Endodermal cell (in vitro differentiated cells): Measurements from ENCODE around the gene DPYSL4. TPM values are rescaled to one million over a fixed set of nuclear protein-coding genes. Genes with fewer than 3 reads are reported as not detected.

Experiments used
- DNase-seq: peaks from one replicate; pipeline ENCODE4 v3.0.0-alpha.2; 2017
- H3K27ac ChIP-seq: 2 replicates; pipeline ENCODE4 v1.5.1; 2013; ENCODE audit warnings: mild to moderate bottlenecking, low read depth, low read length, moderate library complexity
- H3K27me3 ChIP-seq: 2 replicates; pipeline ENCODE4 v1.6.1; 2013; ENCODE audit warnings: mild to moderate bottlenecking, low read length, moderate library complexity; ENCODE audit not compliant: insufficient read depth, control insufficient read depth, poor library complexity, severe bottlenecking
- H3K36me3 ChIP-seq: 2 replicates; pipeline ENCODE4 v1.7.0; 2013; ENCODE audit warnings: mild to moderate bottlenecking, low read length, moderate library complexity; ENCODE audit not compliant: control insufficient read depth, insufficient read depth
- H3K4me1 ChIP-seq: one replicate; pipeline ENCODE4 v1.7.0; 2013; ENCODE audit warnings: low read length; ENCODE audit not compliant: control insufficient read depth, insufficient read depth
- H3K4me3 ChIP-seq: 2 replicates; pipeline ENCODE4 v1.5.1; 2013; ENCODE audit warnings: mild to moderate bottlenecking, low read length, moderate library complexity
- H3K9ac ChIP-seq: 2 replicates; pipeline ENCODE4 v1.6.1; 2013; ENCODE audit warnings: mild to moderate bottlenecking, low read length, moderate library complexity; ENCODE audit not compliant: poor library complexity, severe bottlenecking; ENCODE audit errors: extremely low read depth
- H3K9me3 ChIP-seq: 2 replicates; pipeline ENCODE4 v1.6.1; 2013; ENCODE audit warnings: mild to moderate bottlenecking, low read length, moderate library complexity; ENCODE audit not compliant: control insufficient read depth
- H3K27ac Mint-ChIP-seq: 2 replicates; pipeline ENCODE4 v1.8.0; 2020; ENCODE audit warnings: mixed read lengths
- H3K27me3 Mint-ChIP-seq: 2 replicates; pipeline ENCODE4 v1.8.0; 2021; ENCODE audit warnings: mild to moderate bottlenecking, mixed read lengths; ENCODE audit not compliant: insufficient read depth
- H3K36me3 Mint-ChIP-seq: 2 replicates; pipeline ENCODE4 v1.8.0; 2020; ENCODE audit warnings: low read depth, mixed read lengths
- H3K4me1 Mint-ChIP-seq: 2 replicates; pipeline ENCODE4 v1.8.0; 2020; ENCODE audit warnings: mixed read lengths
- H3K4me3 Mint-ChIP-seq: 2 replicates; pipeline ENCODE4 v1.8.0; 2020; ENCODE audit warnings: mild to moderate bottlenecking, moderate library complexity, mixed read lengths
- H3K9me3 Mint-ChIP-seq: 2 replicates; pipeline ENCODE4 v1.8.0; 2020; ENCODE audit warnings: mild to moderate bottlenecking, mixed read lengths
- WGBS, 2 experiments: methylation state at CpG; one replicate each; pipeline versions ENCODE4 v1.1.5 to v1.1.7; 2013; ENCODE audit warnings: missing lambda C conversion rate in 2 of 2, mixed read lengths in 1 of 2; ENCODE audit not compliant: insufficient coverage in 1 of 2, insufficient read length in 1 of 2; 5-methylcytosine and 5-hydroxymethylcytosine counted together
- total RNA-seq, 2 donors: library from RNA; stranded (reverse); fragmentation: NEBNext Ultra II Directional in 1 of 2; extraction: Animal tissue kit (Norgen Biotek cat#: 25700) in 1 of 2; gene quantifications; 2 replicates in 1 of 2; 3 replicates in 1 of 2; pipeline ENCODE4 v1.2.1, GENCODE V29; 2021
- TF ChIP-seq, protein P1 (sequence below): fragments of 200-600 bp; sonication (generic); conservative IDR thresholded peaks from 2 replicates; pipeline ENCODE4 v1.5.0; 2021; ENCODE audit warnings: antibody characterized with exemption, mild to moderate bottlenecking

DPYSL4 gene
- total RNA-seq, 2 donors from 2014 or later, result 5.1 to 13.5 TPM

DNA sequence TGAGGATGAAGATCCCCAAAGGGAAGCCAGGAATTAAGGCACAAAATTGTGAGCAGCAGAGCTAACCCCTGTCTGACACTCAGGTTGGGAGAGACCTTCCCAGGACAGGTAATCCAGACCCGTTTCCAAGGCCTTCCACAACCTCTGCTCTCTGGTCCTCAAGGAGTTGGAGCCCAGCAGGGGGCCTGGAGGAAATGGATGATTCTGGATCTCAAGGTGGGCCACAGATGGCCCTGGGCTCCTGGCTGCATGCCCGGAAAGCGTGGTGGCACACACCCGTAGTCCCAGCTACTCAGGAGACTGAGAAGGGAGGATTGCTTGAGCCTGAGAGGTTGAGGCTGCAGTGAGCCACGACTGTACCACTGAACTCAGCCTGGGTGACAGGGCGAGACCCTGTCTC lies 42.3 kb downstream of the DPYSL4 start:
- Histone ChIP-seq H3K27ac (no peak overlapping the region), H3K4me3 (no peak overlapping the region), H3K9ac (no peak overlapping the region), H3K27me3 (no peaks in the 10 kb centered on the region), H3K4me1 (no peaks in the 10 kb centered on the region), H3K9me3 (no peaks in the 10 kb centered on the region), H3K36me3 (no peaks in the 10 kb centered on the region)
- no peak for DNase-seq
- Mint-ChIP-seq H3K4me3 (no peak overlapping the region), H3K9me3 (no peaks in the 10 kb centered on the region), H3K4me1 (peaks cover 3% of the 10 kb centered on the region), H3K36me3 (no peaks in the 10 kb centered on the region), H3K27ac (no peak overlapping the region), H3K27me3 (no peaks in the 10 kb centered on the region)
- TF ChIP-seq, protein P1, sequence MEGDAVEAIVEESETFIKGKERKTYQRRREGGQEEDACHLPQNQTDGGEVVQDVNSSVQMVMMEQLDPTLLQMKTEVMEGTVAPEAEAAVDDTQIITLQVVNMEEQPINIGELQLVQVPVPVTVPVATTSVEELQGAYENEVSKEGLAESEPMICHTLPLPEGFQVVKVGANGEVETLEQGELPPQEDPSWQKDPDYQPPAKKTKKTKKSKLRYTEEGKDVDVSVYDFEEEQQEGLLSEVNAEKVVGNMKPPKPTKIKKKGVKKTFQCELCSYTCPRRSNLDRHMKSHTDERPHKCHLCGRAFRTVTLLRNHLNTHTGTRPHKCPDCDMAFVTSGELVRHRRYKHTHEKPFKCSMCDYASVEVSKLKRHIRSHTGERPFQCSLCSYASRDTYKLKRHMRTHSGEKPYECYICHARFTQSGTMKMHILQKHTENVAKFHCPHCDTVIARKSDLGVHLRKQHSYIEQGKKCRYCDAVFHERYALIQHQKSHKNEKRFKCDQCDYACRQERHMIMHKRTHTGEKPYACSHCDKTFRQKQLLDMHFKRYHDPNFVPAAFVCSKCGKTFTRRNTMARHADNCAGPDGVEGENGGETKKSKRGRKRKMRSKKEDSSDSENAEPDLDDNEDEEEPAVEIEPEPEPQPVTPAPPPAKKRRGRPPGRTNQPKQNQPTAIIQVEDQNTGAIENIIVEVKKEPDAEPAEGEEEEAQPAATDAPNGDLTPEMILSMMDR, result no peak
- 91 to 95% methylated on average over 5 to 6 of the region's 6 CpGs for WGBS, 2 experiments

GRCh38 chr10:132229834-132230556 lies 43.2 kb downstream of the DPYSL4 start:
- Histone ChIP-seq H3K27ac (no peak overlapping the region), H3K4me1 (no peaks in the 10 kb centered on the region), H3K4me3 (no peak overlapping the region), H3K27me3 (no peaks in the 10 kb centered on the region), H3K9ac (no peak overlapping the region), H3K9me3 (no peaks in the 10 kb centered on the region), H3K36me3 (no peaks in the 10 kb centered on the region)
- TF ChIP-seq, protein P1, result no peak
- Mint-ChIP-seq H3K9me3 (no peaks in the 10 kb centered on the region), H3K27ac (no peak overlapping the region), H3K36me3 (no peaks in the 10 kb centered on the region), H3K4me3 (no peak overlapping the region), H3K4me1 (peaks cover 3% of the 10 kb centered on the region), H3K27me3 (no peaks in the 10 kb centered on the region)
- no peak for DNase-seq
- 78 to 86% methylated on average over 18 to 36 of the region's 36 CpGs for WGBS, 2 experiments

GRCh38 chr10:132230557-132231210 lies 43.9 kb downstream of the DPYSL4 start:
- H3K9me3 ChIP-seq, result no peaks in the 10 kb centered on the region
- H3K9ac ChIP-seq, result no peak overlapping the region
- H3K9me3 Mint-ChIP-seq, result no peaks in the 10 kb centered on the region
- 88 to 93% methylated on average over 7 to 20 of the region's 21 CpGs for WGBS, 2 experiments
- no peak for DNase-seq
- H3K27me3 Mint-ChIP-seq, result no peaks in the 10 kb centered on the region
- H3K36me3 ChIP-seq, result no peaks in the 10 kb centered on the region
- H3K36me3 Mint-ChIP-seq, result no peaks in the 10 kb centered on the region
- no peak overlapping the region for H3K27ac Mint-ChIP-seq
- no peak overlapping the region for H3K4me3 Mint-ChIP-seq
- TF ChIP-seq, protein P1, result no peak
- H3K4me3 ChIP-seq, result no peak overlapping the region
- H3K27me3 ChIP-seq, result no peaks in the 10 kb centered on the region
- H3K27ac ChIP-seq, result no peak overlapping the region
- peaks cover 3% of the 10 kb centered on the region for H3K4me1 Mint-ChIP-seq
- H3K4me1 ChIP-seq, result no peaks in the 10 kb centered on the region
